Measurements from ENCODE around the gene GAB1. TPM values are rescaled to one million over a fixed set of nuclear protein-coding genes. Genes with fewer than 3 reads are reported as not detected.
A peak's percentile ranks its signal among the peaks of the same experiment; 100 is the strongest.

The GAB1 gene
- total and polyA plus RNA-seq, 2 experiments from 2014 or later = 1.8 to 6.3 TPM

GRCh38 chr4:143394739-143395453 lies 58.2 kb downstream of the GAB1 start:
- no peaks in the 10 kb centered on the region for H3K27me3 ChIP-seq (replicated peaks; ENCODE audit: insufficient read depth)
- H3K36me3 ChIP-seq (ENCODE audit: low read depth) = no peaks in the 10 kb centered on the region
- DNase-seq = no peak
- peaks cover 17% of the 10 kb centered on the region; the same call in 1 of the 2 replicates for H3K79me2 ChIP-seq (ENCODE audit: insufficient read depth)
- no peak overlapping the region for H3K4me3 ChIP-seq
- no peaks in the 10 kb centered on the region for H4K20me1 ChIP-seq (ENCODE audit: insufficient read depth)
- in situ Hi-C loops (cut with MboI) = no loop called here
- H3K4me1 ChIP-seq (ENCODE audit: insufficient read depth) = peaks cover 49% of the 10 kb centered on the region
- WGBS, 2 experiments (ENCODE audit: low coverage in 1 of 2, low lambda C conversion rate in 2 of 2, missing lambda C conversion rate in 2 of 2) = 81 to 86% methylated on average over 3 of the region's 3 CpGs
- no peaks in the 10 kb centered on the region for H3K9me3 ChIP-seq (ENCODE audit: low read depth)
- H3F3A ChIP-seq (ENCODE audit: insufficient read depth) = peaks cover 24% of the 10 kb centered on the region
- TF ChIP-seq EZH2phosphoT487 (IDR thresholded peaks at IDR 0.05; ENCODE audit: insufficient read depth, low read depth) (no peak), EZH2 (IDR thresholded peaks at IDR 0.05; ENCODE audit: insufficient read depth, poor library complexity, severe bottlenecking) (no peak)
- no peaks in the 10 kb centered on the region for H3K9me2 ChIP-seq (ENCODE audit: insufficient read depth)
- no peak overlapping the region for H2AFZ ChIP-seq
- no peak overlapping the region for H3K9ac ChIP-seq
- H3K4me2 ChIP-seq (ENCODE audit: unreplicated experiment) = no peak overlapping the region
- no peak overlapping the region for H3K27ac ChIP-seq

GRCh38 chr4:143396695-143397094 lies 60.0 kb downstream of the GAB1 start:
- Histone ChIP-seq H3K79me2 (ENCODE audit: insufficient read depth) (0 out of 2 replicates have a peak, but pooled peaks cover 11% of the 10 kb centered on the region), H3K4me1 (ENCODE audit: insufficient read depth) (peaks cover 31% of the 10 kb centered on the region), H4K20me1 (ENCODE audit: insufficient read depth) (no peaks in the 10 kb centered on the region), H2AFZ (no peak overlapping the region), H3K36me3 (ENCODE audit: low read depth) (no peaks in the 10 kb centered on the region), H3K27ac (no peak overlapping the region), H3K4me2 (ENCODE audit: unreplicated experiment) (no peak overlapping the region), H3K27me3 (replicated peaks; ENCODE audit: insufficient read depth) (no peaks in the 10 kb centered on the region), H3K9ac (no peak overlapping the region), H3F3A (ENCODE audit: insufficient read depth) (peaks cover 13% of the 10 kb centered on the region; the same call in 1 of the 2 replicates), H3K9me3 (ENCODE audit: low read depth) (no peaks in the 10 kb centered on the region), H3K4me3 (no peak overlapping the region), H3K9me2 (ENCODE audit: insufficient read depth) (no peaks in the 10 kb centered on the region)
- 92 to 100% methylated on average over 1 of the region's 1 CpG for WGBS, 2 experiments (ENCODE audit: low coverage in 1 of 2, low lambda C conversion rate in 2 of 2, missing lambda C conversion rate in 2 of 2)
- TF ChIP-seq EZH2phosphoT487 (IDR thresholded peaks at IDR 0.05; ENCODE audit: insufficient read depth, low read depth) (no peak), EZH2 (IDR thresholded peaks at IDR 0.05; ENCODE audit: insufficient read depth, poor library complexity, severe bottlenecking) (no peak)
- in situ Hi-C loops (cut with MboI) = no loop called here
- DNase-seq = no peak

- in situ Hi-C loops (cut with MboI) = no loop called here
Measured at GRCh38 chr4:143397335-143397734, 60.7 kb downstream of the GAB1 start.

GRCh38 chr4:143397887-143398286 lies 61.2 kb downstream of the GAB1 start:
- Histone ChIP-seq H3K79me2 (ENCODE audit: insufficient read depth) (0 out of 2 replicates have a peak, but pooled peaks cover 4% of the 10 kb centered on the region), H3K27me3 (replicated peaks; ENCODE audit: insufficient read depth) (no peaks in the 10 kb centered on the region), H3K4me2 (ENCODE audit: unreplicated experiment) (peak overlapping the region; percentile 5), H3K9me2 (ENCODE audit: insufficient read depth) (no peaks in the 10 kb centered on the region), H3K27ac (no peak overlapping the region), H3K4me1 (ENCODE audit: insufficient read depth) (peaks cover 19% of the 10 kb centered on the region), H3F3A (ENCODE audit: insufficient read depth) (peaks cover 3% of the 10 kb centered on the region; the same call in 1 of the 2 replicates), H2AFZ (no peak overlapping the region), H3K36me3 (ENCODE audit: low read depth) (no peaks in the 10 kb centered on the region), H3K4me3 (no peak overlapping the region), H3K9ac (no peak overlapping the region), H3K9me3 (ENCODE audit: low read depth) (no peaks in the 10 kb centered on the region), H4K20me1 (ENCODE audit: insufficient read depth) (no peaks in the 10 kb centered on the region)
- TF ChIP-seq EZH2 (IDR thresholded peaks at IDR 0.05; ENCODE audit: insufficient read depth, poor library complexity, severe bottlenecking) (no peak), EZH2phosphoT487 (IDR thresholded peaks at IDR 0.05; ENCODE audit: insufficient read depth, low read depth) (no peak)
- 97 to 100% methylated on average over 1 of the region's 1 CpG for WGBS, 2 experiments (ENCODE audit: low coverage in 1 of 2, low lambda C conversion rate in 2 of 2, missing lambda C conversion rate in 2 of 2)
- in situ Hi-C loops (cut with MboI) = no loop called here
- DNase-seq = no peak

More at GRCh38 chr4:143397335-143397734, 60.7 kb downstream of the GAB1 start:
- 0 out of 2 replicates have a peak, but pooled peaks cover 10% of the 10 kb centered on the region for H3K79me2 ChIP-seq (ENCODE audit: insufficient read depth)
- no peaks in the 10 kb centered on the region for H3K27me3 ChIP-seq (replicated peaks; ENCODE audit: insufficient read depth)
- DNase-seq = peak; percentile 65
- no peak overlapping the region for H3K27ac ChIP-seq
- WGBS, 2 experiments (ENCODE audit: low coverage in 1 of 2, low lambda C conversion rate in 2 of 2, missing lambda C conversion rate in 2 of 2) = 5 to 7% methylated on average over 1 of the region's 1 CpG
- H3K9me2 ChIP-seq (ENCODE audit: insufficient read depth) = no peaks in the 10 kb centered on the region
- no peak overlapping the region for H3K9ac ChIP-seq
- TF ChIP-seq EZH2 (IDR thresholded peaks at IDR 0.05; ENCODE audit: insufficient read depth, poor library complexity, severe bottlenecking) (no peak), EZH2phosphoT487 (IDR thresholded peaks at IDR 0.05; ENCODE audit: insufficient read depth, low read depth) (no peak)
- peaks cover 7% of the 10 kb centered on the region; the same call in 1 of the 2 replicates for H3F3A ChIP-seq (ENCODE audit: insufficient read depth)
- H3K4me3 ChIP-seq = no peak overlapping the region
- no peaks in the 10 kb centered on the region for H3K9me3 ChIP-seq (ENCODE audit: low read depth)
- H4K20me1 ChIP-seq (ENCODE audit: insufficient read depth) = no peaks in the 10 kb centered on the region
- no peak overlapping the region for H2AFZ ChIP-seq
- H3K4me1 ChIP-seq (ENCODE audit: insufficient read depth) = peaks cover 25% of the 10 kb centered on the region
- no peaks in the 10 kb centered on the region for H3K36me3 ChIP-seq (ENCODE audit: low read depth)
- peak overlapping the region; percentile 5 for H3K4me2 ChIP-seq (ENCODE audit: unreplicated experiment)
